ENCODE measurements around the gene ASL. TPM values are rescaled to one million over a fixed set of nuclear protein-coding genes. Genes with fewer than 3 reads are reported as not detected.

The ASL gene
- total and polyA plus RNA-seq, 10 of the 15 experiments (the other 5 are each of a cell fraction or from before 2014, with no cell fraction given) = 0.66 to 36.7 (median 28.8) TPM

DNA sequence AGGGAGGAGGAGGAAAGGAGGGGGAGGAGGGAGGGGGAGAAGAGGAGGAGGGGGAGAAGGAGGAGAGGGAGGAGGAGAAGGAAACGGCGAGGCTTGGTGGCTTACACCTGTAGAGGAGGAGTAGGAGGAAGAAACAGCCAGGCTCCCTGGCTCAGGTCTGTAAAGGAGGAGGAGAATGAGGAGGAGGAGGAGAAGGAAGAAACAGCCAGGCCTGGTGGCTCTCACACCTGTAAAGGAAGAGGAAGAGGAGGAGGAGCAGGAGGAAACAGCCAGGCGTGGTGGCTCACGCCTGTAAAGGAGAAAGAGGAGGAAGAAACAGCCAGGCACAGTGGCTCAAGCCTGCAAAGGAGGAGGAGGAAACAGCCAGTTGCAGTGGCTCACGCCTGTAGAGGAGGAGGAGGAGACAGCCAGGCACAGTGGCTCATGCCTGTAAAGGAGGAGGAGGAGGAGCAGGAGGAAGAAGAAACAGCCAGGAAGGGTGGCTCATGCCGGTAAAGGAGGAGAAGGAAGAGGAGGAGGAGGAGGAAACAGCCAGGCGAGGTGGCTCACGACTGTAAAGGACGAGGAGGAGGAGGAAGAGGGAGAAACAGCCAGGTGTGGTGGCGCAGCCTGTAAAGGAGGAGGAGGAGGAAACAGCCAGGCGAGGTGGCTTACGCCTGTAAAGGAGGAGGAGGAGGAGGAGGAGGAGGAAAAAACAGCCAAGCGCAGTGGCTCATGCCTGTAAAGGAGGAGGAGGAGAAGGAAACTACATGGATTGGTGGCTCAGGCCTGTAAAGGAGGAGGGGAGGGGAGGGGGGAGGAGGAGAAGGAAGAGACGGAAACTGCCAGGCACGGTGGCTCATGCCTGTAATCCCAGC lies 24.2 kb downstream of the ASL start:
- Histone ChIP-seq H3K27ac (ENCODE audit: control insufficient read depth, insufficient read depth) (no peak overlapping the region), H3K4me2 (ENCODE audit: control insufficient read depth, insufficient read depth) (peak overlapping the region; percentile 84), H3K4me3 (no peak overlapping the region), H4K20me1 (ENCODE audit: control insufficient read depth, insufficient read depth) (no peaks in the 10 kb centered on the region), H3K9me3 (replicated peaks; ENCODE audit: control insufficient read depth, insufficient read depth, low read length) (no peaks in the 10 kb centered on the region), H3K79me2 (ENCODE audit: control insufficient read depth, insufficient read depth, low read length) (no peaks in the 10 kb centered on the region), H3K9ac (ENCODE audit: control insufficient read depth, insufficient read depth, low read length) (no peak overlapping the region; the same call in 1 of the 2 replicates), H2AFZ (ENCODE audit: control insufficient read depth, low read depth, low read length) (peak overlapping the region; percentile 95), H3K4me1 (ENCODE audit: control insufficient read depth, insufficient read depth, low read length) (peaks cover 8% of the 10 kb centered on the region), H3K27me3 (replicated peaks in 1 of 2; ENCODE audit: control insufficient read depth in 2 of 2, insufficient read depth in 2 of 2, low read length in 1 of 2) (no peaks in the 10 kb centered on the region), H3K36me3 (ENCODE audit: control insufficient read depth in 2 of 2, insufficient read depth in 2 of 2, low read length in 1 of 2) (no peaks in the 10 kb centered on the region)
- intact Hi-C loops (cut with micrococcal nuclease; ENCODE audit: unreplicated experiment) = no loop called here
- ChIA-PET CTCF (no interaction called here), RAD21 (ENCODE audit: unreplicated experiment) (no interaction called here), SMC1A (ENCODE audit: uncharacterized antibody, unreplicated experiment) (no interaction called here), POLR2A (no interaction called here)
- DNase-seq (ENCODE audit: low read depth, low spot score) = no peak
- TF ChIP-seq HDGF (IDR thresholded peaks at IDR 0.05) = peak; percentile 94
- peak in 1 of 2 experiments; percentile 35; a peak in 1 of 4 replicates for TF ChIP-seq IKZF2 (IDR thresholded peaks at IDR 0.05)
- peak; percentile 60; the same call in 1 of the 2 replicates for TF ChIP-seq NFXL1 (IDR thresholded peaks at IDR 0.05; ENCODE audit: borderline replicate concordance)
- TF ChIP-seq TCF3 (IDR thresholded peaks at IDR 0.05; ENCODE audit: borderline replicate concordance, insufficient read depth, low read depth, low read length) = no peak
- 0 out of 2 replicates have a peak, but pooled peaks have one; percentile 40 for TF ChIP-seq POLR2A (IDR thresholded peaks at IDR 0.05; ENCODE audit: low read depth, low read length)
- peak; percentile 31; the same call in 1 of the 2 replicates for TF ChIP-seq EED (IDR thresholded peaks at IDR 0.05; ENCODE audit: low read depth)
- TF ChIP-seq, protein P1, sequence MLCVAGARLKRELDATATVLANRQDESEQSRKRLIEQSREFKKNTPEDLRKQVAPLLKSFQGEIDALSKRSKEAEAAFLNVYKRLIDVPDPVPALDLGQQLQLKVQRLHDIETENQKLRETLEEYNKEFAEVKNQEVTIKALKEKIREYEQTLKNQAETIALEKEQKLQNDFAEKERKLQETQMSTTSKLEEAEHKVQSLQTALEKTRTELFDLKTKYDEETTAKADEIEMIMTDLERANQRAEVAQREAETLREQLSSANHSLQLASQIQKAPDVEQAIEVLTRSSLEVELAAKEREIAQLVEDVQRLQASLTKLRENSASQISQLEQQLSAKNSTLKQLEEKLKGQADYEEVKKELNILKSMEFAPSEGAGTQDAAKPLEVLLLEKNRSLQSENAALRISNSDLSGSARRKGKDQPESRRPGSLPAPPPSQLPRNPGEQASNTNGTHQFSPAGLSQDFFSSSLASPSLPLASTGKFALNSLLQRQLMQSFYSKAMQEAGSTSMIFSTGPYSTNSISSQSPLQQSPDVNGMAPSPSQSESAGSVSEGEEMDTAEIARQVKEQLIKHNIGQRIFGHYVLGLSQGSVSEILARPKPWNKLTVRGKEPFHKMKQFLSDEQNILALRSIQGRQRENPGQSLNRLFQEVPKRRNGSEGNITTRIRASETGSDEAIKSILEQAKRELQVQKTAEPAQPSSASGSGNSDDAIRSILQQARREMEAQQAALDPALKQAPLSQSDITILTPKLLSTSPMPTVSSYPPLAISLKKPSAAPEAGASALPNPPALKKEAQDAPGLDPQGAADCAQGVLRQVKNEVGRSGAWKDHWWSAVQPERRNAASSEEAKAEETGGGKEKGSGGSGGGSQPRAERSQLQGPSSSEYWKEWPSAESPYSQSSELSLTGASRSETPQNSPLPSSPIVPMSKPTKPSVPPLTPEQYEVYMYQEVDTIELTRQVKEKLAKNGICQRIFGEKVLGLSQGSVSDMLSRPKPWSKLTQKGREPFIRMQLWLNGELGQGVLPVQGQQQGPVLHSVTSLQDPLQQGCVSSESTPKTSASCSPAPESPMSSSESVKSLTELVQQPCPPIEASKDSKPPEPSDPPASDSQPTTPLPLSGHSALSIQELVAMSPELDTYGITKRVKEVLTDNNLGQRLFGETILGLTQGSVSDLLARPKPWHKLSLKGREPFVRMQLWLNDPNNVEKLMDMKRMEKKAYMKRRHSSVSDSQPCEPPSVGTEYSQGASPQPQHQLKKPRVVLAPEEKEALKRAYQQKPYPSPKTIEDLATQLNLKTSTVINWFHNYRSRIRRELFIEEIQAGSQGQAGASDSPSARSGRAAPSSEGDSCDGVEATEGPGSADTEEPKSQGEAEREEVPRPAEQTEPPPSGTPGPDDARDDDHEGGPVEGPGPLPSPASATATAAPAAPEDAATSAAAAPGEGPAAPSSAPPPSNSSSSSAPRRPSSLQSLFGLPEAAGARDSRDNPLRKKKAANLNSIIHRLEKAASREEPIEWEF (IDR thresholded peaks at IDR 0.05; ENCODE audit: insufficient replicate concordance, low read depth, low read length) = no peak
- peak; percentile 62; the same call in 1 of the 2 replicates for TF ChIP-seq NBN (IDR thresholded peaks at IDR 0.05)
- FAIRE-seq = peak; percentile 75
- peak; percentile 91 for ATAC-seq
- in situ Hi-C loops (cut with MboI) = no loop called here
- no TSS peak for BruUV-seq (replicated peaks)
- WGBS (ENCODE audit: insufficient coverage, insufficient replicate concordance, low lambda C conversion rate, missing lambda C conversion rate) = 16% methylated on average over 12 of the region's 15 CpGs

Measured in GM12878 (cell line).